Thyroid gland (tissue), 4 donors: Measurements from ENCODE around the gene PACS1.

ENCODE experiments used
- POLR2A ChIP-seq, 2 donors: fragments of 450-650 bp; IDR thresholded peaks; one replicate each; pipeline ENCODE4 v1.6.1; 2017; ENCODE audit warnings: antibody characterized with exemption in 2 of 2, mild to moderate bottlenecking in 2 of 2, moderate library complexity in 1 of 2
- TF ChIP-seq, protein P1 (sequence below), 6 experiments: fragments of 200-600 bp in 3 of 6; fragments of 450-650 bp in 3 of 6; sonication (generic) in 3 of 6; IDR thresholded peaks; one replicate each; pipeline ENCODE4 v1.5.1; 2016 to 2019; ENCODE audit warnings: antibody characterized with exemption in 6 of 6, mild to moderate bottlenecking in 2 of 6, inconsistent platforms in 1 of 6, moderate library complexity in 1 of 6

DNA sequence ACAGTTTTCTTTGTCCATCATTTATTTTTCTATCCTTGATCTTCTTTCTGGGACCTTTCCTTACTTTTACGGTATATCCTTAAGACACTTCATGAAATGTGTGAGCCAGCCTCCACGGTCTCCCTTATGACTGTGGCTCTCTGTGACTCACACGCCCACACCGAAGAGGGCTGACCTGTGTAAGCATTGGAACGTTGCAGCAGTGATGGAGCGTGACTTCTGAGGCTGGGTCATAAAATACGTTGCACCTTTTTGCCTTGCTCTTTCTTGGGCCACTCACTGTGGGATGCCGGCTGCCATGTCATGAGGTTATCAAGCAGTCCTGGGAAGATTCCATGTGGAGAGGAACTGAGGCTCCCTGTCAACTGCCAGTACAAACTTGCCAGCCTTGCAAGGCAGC, 102.1 kb downstream of the PACS1 start:
- TF ChIP-seq, protein P1, sequence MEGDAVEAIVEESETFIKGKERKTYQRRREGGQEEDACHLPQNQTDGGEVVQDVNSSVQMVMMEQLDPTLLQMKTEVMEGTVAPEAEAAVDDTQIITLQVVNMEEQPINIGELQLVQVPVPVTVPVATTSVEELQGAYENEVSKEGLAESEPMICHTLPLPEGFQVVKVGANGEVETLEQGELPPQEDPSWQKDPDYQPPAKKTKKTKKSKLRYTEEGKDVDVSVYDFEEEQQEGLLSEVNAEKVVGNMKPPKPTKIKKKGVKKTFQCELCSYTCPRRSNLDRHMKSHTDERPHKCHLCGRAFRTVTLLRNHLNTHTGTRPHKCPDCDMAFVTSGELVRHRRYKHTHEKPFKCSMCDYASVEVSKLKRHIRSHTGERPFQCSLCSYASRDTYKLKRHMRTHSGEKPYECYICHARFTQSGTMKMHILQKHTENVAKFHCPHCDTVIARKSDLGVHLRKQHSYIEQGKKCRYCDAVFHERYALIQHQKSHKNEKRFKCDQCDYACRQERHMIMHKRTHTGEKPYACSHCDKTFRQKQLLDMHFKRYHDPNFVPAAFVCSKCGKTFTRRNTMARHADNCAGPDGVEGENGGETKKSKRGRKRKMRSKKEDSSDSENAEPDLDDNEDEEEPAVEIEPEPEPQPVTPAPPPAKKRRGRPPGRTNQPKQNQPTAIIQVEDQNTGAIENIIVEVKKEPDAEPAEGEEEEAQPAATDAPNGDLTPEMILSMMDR (IDR thresholded peaks at IDR 0.05) = no peak
- no peak for TF ChIP-seq POLR2A (IDR thresholded peaks at IDR 0.05)
